HG03571 (cell line): ENCODE measurements around the gene BCCIP.

Source experiments
- ATAC-seq: cut with Tn5 transposase; IDR thresholded peaks from one replicate; pipeline ENCODE4 v1.9.1; 2021; ENCODE audit not compliant: unreplicated experiment

Gene BCCIP

DNA sequence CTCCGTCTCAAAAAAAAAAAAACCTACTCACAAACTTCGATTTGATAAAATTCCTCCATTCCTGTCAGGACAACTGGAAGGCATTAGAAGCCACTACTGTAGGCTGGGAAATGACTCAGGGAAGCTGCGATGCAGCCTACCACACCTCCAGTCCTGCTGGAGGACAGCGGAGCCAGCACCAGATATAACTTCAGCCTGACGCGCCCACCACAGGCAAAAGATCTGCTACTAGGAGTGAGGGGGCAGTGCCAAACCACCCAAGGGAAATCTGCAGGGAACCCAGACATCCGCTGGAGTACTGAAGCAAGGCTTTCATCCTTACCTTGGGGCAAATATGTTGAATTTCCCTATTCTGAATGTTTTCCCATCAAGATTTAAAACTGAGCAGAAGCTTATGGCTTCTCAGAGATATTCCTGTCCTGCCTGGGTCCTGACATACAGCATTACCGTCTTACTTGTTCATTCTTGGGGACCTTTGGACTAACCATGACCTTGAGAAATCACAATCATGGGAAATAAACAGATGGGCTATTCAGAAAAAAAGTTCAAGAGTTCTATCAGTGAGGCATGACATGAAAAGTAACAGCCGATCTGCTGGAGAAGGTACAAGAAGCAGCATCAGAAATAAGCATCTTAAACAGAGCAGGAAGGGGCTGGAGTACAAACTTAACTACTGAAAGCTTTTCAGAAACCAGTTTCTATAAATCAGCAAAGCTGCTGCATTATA lies 20.4 kb downstream of the BCCIP start:
- ATAC-seq = no peak

DNA sequence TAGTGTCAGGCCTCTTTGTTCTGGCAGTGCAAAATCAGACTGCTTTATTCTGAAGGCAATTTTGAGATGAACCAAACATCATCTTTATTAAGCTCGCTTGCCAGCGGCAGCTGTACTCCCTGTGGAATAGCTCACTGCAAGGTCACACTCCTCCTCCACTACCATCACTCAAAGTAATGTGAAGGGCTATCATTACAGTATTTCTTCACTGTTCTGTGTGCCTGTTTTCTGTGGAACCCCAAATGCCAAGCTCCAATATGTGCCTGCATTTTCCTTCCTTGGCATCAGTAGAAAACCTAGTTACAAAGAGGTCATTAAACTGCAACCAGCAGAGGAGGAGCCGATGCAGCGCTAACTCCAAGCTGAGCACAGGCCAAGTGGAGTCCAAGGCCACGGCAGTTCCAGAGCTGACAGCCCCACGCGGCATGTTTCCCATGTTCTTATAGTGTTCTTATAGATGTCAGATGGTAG lies 21.4 kb downstream of the BCCIP start:
- ATAC-seq = no peak

DNA sequence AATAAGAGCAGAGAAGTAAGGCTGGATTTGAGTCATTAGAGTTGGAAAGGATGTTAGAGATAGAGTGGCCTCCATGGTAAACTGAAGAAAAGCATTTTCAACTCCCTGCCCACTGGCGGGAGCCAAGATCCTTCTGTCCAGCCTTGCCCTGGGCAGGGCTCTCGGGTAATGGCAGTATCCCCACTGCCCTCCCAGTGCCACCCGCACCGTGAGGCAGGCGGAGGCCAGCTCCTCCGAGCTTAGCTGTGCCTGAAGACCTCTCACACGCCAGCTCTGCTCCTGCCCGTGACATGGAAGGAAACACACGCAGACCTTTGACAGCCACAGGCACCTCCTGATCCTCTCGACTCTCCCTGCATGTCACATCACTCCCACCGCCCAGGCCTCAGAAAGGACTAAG lies 22.3 kb downstream of the BCCIP start:
- no peak for ATAC-seq

GRCh38 chr10:125846894-125847293 lies 23.5 kb downstream of the BCCIP start:
- ATAC-seq = no peak

DNA sequence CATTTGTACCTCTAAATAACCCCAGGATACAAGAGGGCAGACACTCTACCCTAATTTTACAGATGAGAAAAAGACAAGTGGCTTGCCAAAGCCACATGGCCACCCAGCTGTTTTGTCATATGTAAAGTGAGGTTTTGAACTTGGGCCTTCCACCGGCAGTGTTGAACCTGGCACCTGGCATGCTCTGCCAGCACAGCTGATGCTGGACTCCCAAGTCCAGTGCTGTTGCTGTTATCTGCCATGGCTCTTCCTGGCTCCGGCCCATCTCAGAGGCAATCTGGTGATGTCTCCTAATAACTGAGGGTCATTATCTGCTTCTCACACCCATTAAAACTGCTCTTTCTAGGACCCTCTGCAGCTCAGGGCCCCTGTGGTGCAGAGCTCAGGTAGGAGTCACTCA lies 25.0 kb downstream of the BCCIP start:
- ATAC-seq = no peak

DNA sequence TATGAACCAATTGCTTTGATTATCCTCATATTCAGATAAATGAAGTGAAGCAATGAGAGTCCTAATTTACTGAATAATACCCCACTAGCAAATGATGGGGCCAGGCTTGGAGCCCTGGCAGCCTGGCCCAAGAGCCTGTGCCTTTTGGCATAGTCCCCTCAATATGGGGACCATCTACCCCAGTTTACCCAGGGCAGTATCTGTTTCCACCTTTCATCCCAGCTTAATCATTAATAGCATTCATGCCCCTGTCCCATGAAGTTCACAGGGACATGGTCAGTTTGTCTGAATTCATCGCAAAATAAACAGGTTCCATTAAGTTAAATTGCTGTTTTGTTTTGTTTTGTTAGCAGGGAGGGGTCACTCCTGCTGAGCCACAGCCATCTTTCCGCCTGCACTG lies 25.5 kb downstream of the BCCIP start:
- ATAC-seq = no peak

DNA sequence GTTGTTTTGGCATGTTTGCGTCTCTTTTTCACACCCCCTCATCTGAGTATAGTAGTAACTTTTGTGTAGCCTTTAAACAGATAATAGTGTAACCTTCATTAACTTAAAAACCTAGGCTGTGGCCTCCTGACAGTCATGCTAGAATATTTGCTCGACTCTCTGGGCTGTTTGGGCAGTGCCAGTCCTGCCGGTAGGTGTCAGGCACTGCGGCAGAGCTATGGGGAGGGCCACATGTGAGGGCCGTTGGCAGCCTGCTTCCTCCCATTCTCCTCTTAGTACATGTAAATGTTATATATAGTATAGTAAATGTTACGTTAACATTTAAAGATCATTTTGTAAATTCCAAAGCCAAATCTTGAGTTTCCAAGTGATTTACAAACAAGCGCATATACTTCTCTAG lies 26.1 kb downstream of the BCCIP start:
- ATAC-seq = no peak

DNA sequence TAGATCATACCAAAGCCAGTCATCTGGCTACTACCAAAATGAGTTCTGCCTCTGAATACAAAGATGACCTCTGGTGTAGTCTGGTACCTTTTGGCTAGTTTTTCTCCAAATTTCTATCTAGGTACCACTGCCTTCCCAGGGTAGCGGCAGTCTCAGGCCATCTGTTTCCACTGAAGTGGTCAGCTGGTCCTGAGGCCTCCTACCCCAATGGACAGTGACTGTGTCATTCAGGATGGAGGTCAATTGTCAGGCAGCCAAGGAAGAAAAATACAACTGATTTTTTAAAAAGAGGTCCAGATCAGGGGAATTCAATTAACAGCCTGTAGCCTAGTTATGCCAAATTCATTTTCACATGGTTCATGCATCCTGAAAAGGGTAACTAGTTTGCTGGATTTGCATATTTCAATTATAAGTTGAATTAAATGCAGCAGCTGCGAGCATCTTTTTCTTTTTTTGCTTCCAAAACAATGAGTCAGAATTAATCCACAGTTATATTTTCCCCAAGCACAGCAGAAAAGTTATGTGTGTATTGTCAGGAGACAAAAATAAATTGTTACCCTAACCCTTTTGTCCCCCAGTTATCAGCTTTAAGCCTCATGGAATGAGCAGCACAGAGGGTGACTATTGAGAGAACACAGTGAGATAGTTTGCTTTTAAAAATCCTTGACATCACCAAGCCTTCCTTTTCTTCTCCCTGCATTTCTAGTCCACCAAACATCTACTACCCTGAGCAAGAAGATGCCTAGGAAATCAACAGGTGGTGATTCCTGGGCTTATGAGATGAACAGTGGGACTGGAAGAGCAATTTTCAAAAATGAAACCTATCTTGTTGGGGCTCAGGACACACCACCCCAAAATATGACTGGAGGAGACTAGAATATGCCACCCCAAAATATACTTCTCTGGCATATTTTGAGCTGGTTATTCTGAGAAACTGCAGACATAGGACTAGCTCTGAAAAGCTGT lies 27.7 kb downstream of the BCCIP start:
- no peak for ATAC-seq

GRCh38 chr10:125852487-125852886 lies 29.1 kb downstream of the BCCIP start:
- ATAC-seq = no peak

GRCh38 chr10:125857185-125857760 lies 33.9 kb downstream of the BCCIP start:
- no peak for ATAC-seq

- no peak for ATAC-seq
Measured at GRCh38 chr10:125859128-125859817, 35.9 kb downstream of the BCCIP start.

- ATAC-seq = no peak
Measured at GRCh38 chr10:125865120-125865519, 41.8 kb downstream of the BCCIP start.

DNA sequence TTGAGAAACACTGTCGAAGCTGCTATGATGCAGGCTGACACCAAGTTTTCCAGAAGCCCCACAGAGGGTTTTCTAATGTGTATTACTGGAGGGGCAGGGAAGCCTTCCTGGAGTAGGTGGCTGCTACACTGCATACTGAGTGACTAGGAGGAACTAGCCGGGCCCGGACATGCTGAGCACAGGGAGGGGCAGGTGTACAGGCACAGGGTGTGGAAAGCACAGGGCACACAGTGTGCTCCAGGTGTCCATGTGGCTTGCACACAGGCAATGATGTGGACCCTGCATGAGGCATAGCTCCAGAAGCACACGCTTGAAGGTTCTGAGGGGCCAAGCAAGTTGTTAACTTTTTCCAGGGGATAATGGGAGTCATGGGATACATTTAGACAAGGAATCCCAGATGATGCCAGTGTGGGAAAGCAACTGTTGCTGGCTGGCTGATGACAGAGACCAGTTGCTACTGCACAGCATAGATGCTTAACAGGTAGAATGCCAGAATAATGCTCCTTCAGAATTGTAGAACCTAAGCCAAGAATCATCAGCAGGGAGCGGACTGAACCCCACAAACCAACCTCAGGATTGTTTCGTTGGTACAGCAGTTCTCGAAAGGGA lies 43.2 kb downstream of the BCCIP start:
- ATAC-seq = no peak

DNA sequence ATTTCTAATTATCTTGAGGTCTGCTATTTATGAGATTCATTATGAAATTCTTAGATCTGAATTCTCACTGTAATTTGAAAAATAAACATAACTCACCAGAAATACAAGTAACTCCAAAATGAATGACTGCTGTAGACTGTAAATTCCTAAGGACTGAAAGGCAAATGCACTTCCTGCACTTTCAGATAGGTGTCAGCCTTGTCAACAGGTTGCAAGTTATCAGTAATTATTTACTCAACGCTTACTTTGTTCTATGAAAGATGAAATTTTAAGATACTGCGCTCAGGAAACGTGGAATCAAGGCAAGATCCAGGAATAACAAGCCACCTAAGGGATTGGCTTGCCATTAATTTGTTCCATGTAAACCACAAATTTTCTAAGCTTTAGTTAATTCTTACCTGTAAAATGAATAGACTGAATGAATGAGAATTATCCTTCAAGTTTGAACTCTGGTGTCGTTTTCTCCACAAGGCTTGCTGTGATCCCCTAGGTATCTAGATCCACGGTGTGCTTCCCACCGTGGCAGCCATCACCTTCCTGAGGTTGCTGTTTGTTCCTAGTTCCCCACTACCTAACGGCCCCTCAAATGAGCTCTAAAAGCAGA lies 45.1 kb downstream of the BCCIP start:
- ATAC-seq = no peak

GRCh38 chr10:125871338-125871737 lies 48.0 kb downstream of the BCCIP start:
- ATAC-seq = no peak

DNA sequence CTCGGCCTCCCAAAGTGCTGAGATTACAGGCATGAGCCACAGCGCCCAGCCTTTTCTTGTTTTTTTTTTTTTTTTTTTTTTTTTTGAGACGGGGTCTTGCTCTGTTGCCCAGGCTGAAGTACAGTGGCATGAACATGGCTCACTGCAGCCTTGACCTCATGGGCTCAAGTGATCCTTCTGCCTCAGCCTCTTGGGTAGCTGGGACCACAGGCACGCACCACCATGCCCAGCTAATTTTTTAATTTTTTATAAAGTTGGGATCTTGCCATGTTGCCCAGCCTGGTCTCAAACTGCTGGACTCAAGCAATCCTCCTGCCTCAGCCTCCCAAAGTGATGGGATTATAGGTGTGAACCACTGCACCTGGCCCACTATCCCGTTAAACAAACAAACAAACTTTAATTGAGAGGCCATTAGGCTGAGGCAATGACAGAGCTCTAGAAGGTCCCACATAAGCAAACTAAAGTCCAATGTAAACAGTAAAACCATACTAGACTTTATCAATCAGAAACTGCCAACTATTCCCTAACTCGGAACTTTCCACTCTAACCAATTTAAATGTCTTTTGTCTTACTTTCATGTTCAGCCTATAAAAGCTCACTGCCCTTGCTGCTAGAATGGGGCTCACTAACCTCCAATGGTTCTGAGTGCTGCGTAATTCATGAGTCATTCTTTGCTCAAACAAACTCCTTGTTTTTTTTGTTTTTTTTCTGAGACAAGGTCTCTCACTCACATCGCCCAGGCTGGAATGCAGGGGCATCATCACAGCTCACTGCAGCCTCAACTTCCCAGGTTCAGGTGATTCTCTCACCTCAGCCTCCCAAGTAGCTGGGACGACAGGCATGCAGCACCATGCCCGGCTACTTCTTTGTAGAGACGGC lies 55.9 kb downstream of the BCCIP start:
- ATAC-seq = no peak

DNA sequence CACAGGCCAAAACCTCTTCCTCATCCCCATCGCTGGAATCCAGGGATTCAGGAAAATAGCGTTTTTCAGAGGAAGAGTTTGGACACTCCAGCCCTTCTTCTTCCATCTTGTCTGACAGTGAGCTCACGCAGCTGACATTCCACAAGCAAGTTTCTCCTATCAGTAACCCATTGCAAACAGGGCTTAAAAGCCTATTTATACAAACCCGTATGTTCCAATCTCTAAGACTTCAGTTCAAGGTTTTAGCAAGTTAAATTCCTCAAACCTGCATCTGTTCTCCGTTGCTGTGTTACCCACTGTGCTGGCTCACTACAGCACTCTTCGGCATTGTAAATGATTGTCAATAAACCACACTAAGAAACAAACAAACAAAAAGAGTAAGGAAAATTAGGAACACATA lies 57.4 kb downstream of the BCCIP start:
- no peak for ATAC-seq

GRCh38 chr10:125881192-125881591 lies 57.8 kb downstream of the BCCIP start, which contains the start of gene DHX32:
Gene DHX32 (minus strand): TSS chr10:125881292. CDS start chr10:125880824, 468 bp downstream.
- no peak for ATAC-seq

- no peak for ATAC-seq
Measured at GRCh38 chr10:125882596-125882995, 59.2 kb downstream of the BCCIP start.
